ENCODE data around the gene ZSWIM9. TPM values are rescaled to one million over a fixed set of nuclear protein-coding genes. Genes with fewer than 3 reads are reported as not detected.

The ZSWIM9 gene
- total RNA-seq, 1 donor from 2014 or later: 6.7 TPM

- Mint-ChIP-seq H3K4me3 (ENCODE audit: unreplicated experiment) (no peak overlapping the region), H3K36me3 (ENCODE audit: unreplicated experiment) (no peaks in the 10 kb centered on the region), H3K27me3 (ENCODE audit: unreplicated experiment) (peaks cover 8% of the 10 kb centered on the region), H3K9me3 (ENCODE audit: unreplicated experiment) (peaks cover 4% of the 10 kb centered on the region), H3K27ac (ENCODE audit: unreplicated experiment) (no peak overlapping the region), H3K4me1 (ENCODE audit: low read depth, unreplicated experiment) (no peaks in the 10 kb centered on the region)
- DNase-seq: no peak
- no peak for TF ChIP-seq CTCF (IDR thresholded peaks at IDR 0.05; ENCODE audit: partially characterized antibody, unreplicated experiment)
Measured at GRCh38 chr19:48194844-48195830, 24.7 kb downstream of the ZSWIM9 start.

- peaks cover 8% of the 10 kb centered on the region for H3K27me3 Mint-ChIP-seq (ENCODE audit: unreplicated experiment)
- no peak for DNase-seq
- no peak overlapping the region for H3K4me3 Mint-ChIP-seq (ENCODE audit: unreplicated experiment)
- peaks cover 4% of the 10 kb centered on the region for H3K9me3 Mint-ChIP-seq (ENCODE audit: unreplicated experiment)
- no peak overlapping the region for H3K27ac Mint-ChIP-seq (ENCODE audit: unreplicated experiment)
- TF ChIP-seq CTCF (IDR thresholded peaks at IDR 0.05; ENCODE audit: partially characterized antibody, unreplicated experiment): no peak
- no peaks in the 10 kb centered on the region for H3K36me3 Mint-ChIP-seq (ENCODE audit: unreplicated experiment)
- no peaks in the 10 kb centered on the region for H3K4me1 Mint-ChIP-seq (ENCODE audit: low read depth, unreplicated experiment)
Measured at GRCh38 chr19:48196321-48196763, 25.9 kb downstream of the ZSWIM9 start.

GRCh38 chr19:48196933-48197665, 26.6 kb downstream of the ZSWIM9 start:
- Mint-ChIP-seq H3K4me1 (ENCODE audit: low read depth, unreplicated experiment) (no peaks in the 10 kb centered on the region), H3K36me3 (ENCODE audit: unreplicated experiment) (no peaks in the 10 kb centered on the region), H3K4me3 (ENCODE audit: unreplicated experiment) (no peak overlapping the region), H3K27me3 (ENCODE audit: unreplicated experiment) (peaks cover 8% of the 10 kb centered on the region), H3K9me3 (ENCODE audit: unreplicated experiment) (peaks cover 4% of the 10 kb centered on the region), H3K27ac (ENCODE audit: unreplicated experiment) (no peak overlapping the region)
- DNase-seq: no peak
- TF ChIP-seq CTCF (IDR thresholded peaks at IDR 0.05; ENCODE audit: partially characterized antibody, unreplicated experiment): no peak

GRCh38 chr19:48203222-48203793, 32.8 kb downstream of the ZSWIM9 start:
- Mint-ChIP-seq H3K4me1 (ENCODE audit: low read depth, unreplicated experiment) (no peaks in the 10 kb centered on the region), H3K27ac (ENCODE audit: unreplicated experiment) (no peak overlapping the region), H3K4me3 (ENCODE audit: unreplicated experiment) (no peak overlapping the region), H3K36me3 (ENCODE audit: unreplicated experiment) (no peaks in the 10 kb centered on the region), H3K9me3 (ENCODE audit: unreplicated experiment) (peaks cover 5% of the 10 kb centered on the region), H3K27me3 (ENCODE audit: unreplicated experiment) (peaks cover 2% of the 10 kb centered on the region)
- DNase-seq: no peak
- no peak for TF ChIP-seq CTCF (IDR thresholded peaks at IDR 0.05; ENCODE audit: partially characterized antibody, unreplicated experiment)
